ENCODE measurements around the gene BMPR1B.
"Not testable (repeated sequence)": the region's sequence is repeated elsewhere in the genome, so short reads cannot be mapped to it uniquely, and the experiment has no call there.

Gene BMPR1B

GRCh38 chr4:95139424-95139823 is 381.7 kb downstream of the BMPR1B start:
- DNase-seq (ENCODE audit: low spot score) = not testable (repeated sequence)

GRCh38 chr4:95141361-95141760 is 383.6 kb downstream of the BMPR1B start:
- Histone ChIP-seq H2AFZ (ENCODE audit: low read length) (no peak overlapping the region), H3K18ac (ENCODE audit: low read length) (no peak overlapping the region), H3K36me3 (replicated peaks in 1 of 2; ENCODE audit: control insufficient read depth in 2 of 2, insufficient read depth in 2 of 2, low read length in 2 of 2) (peaks cover 0 to 72% of the 10 kb centered on the region in 2 donors), H3K4me1 (ENCODE audit: control insufficient read depth in 2 of 2, insufficient read depth in 1 of 2, low read depth in 1 of 2, low read length in 2 of 2) (peaks cover 0 to 3% of the 10 kb centered on the region in 2 donors), H2BK120ac (ENCODE audit: low read depth, low read length) (no peak overlapping the region), H3K9ac (ENCODE audit: low read depth, low read length, poor library complexity) (no peak overlapping the region), H3K4ac (ENCODE audit: low read length) (no peak overlapping the region), H2BK12ac (ENCODE audit: low read length) (no peak overlapping the region), H2BK5ac (ENCODE audit: low read length) (no peak overlapping the region), H2AK5ac (ENCODE audit: low read depth, low read length) (no peak overlapping the region), H4K91ac (ENCODE audit: low read depth, low read length, poor library complexity) (no peak overlapping the region), H3K79me1 (ENCODE audit: low read depth, low read length) (no peaks in the 10 kb centered on the region), H3K27ac (replicated peaks; ENCODE audit: low read length) (no peak overlapping the region), H4K8ac (ENCODE audit: low read depth, low read length) (no peak overlapping the region), H2BK15ac (ENCODE audit: low read length) (no peak overlapping the region), H3K14ac (ENCODE audit: low read length) (no peak overlapping the region), H3K23ac (ENCODE audit: low read depth, low read length, poor library complexity) (no peak overlapping the region), H3K4me3 (ENCODE audit: low read length in 2 of 2) (no peak overlapping the region), H3K4me2 (ENCODE audit: insufficient read depth, low read length, poor library complexity, severe bottlenecking) (no peak overlapping the region), H3K9me3 (replicated peaks in 1 of 2; ENCODE audit: control insufficient read depth in 2 of 2, insufficient read depth in 1 of 2, low read depth in 1 of 2, low read length in 2 of 2) (peaks cover 2 to 18% of the 10 kb centered on the region in 2 donors), H3K27me3 (ENCODE audit: control insufficient read depth in 3 of 3, insufficient read depth in 3 of 3, low read depth in 1 of 3, low read length in 3 of 3) (no peaks in the 10 kb centered on the region)
- DNase-seq (ENCODE audit: low spot score) = no peak
- WGBS, 2 donors (ENCODE audit: extremely low coverage in 2 of 2, insufficient read length in 2 of 2, insufficient replicate concordance in 1 of 2) = no CpG with 5 or more reads among the region's 5 CpGs

More at GRCh38 chr4:95139424-95139823, 381.7 kb downstream of the BMPR1B start:
- H4K91ac ChIP-seq (ENCODE audit: low read depth, low read length, poor library complexity); H3K4me3 ChIP-seq (ENCODE audit: low read length in 2 of 2); H3K79me1 ChIP-seq (ENCODE audit: low read depth, low read length); H4K8ac ChIP-seq (ENCODE audit: low read depth, low read length); H3K27me3 ChIP-seq (ENCODE audit: control insufficient read depth in 3 of 3, insufficient read depth in 3 of 3, low read depth in 1 of 3, low read length in 3 of 3); H3K27ac ChIP-seq (replicated peaks; ENCODE audit: low read length); H3K14ac ChIP-seq (ENCODE audit: low read length); H2AK5ac ChIP-seq (ENCODE audit: low read depth, low read length); H2BK120ac ChIP-seq (ENCODE audit: low read depth, low read length); H2AFZ ChIP-seq (ENCODE audit: low read length); H2BK15ac ChIP-seq (ENCODE audit: low read length); H3K18ac ChIP-seq (ENCODE audit: low read length); H3K4me1 ChIP-seq (ENCODE audit: control insufficient read depth in 2 of 2, insufficient read depth in 1 of 2, low read depth in 1 of 2, low read length in 2 of 2); H3K9ac ChIP-seq (ENCODE audit: low read depth, low read length, poor library complexity); H2BK12ac ChIP-seq (ENCODE audit: low read length); H3K23ac ChIP-seq (ENCODE audit: low read depth, low read length, poor library complexity); H3K4ac ChIP-seq (ENCODE audit: low read length); H2BK5ac ChIP-seq (ENCODE audit: low read length); H3K4me2 ChIP-seq (ENCODE audit: insufficient read depth, low read length, poor library complexity, severe bottlenecking): not testable (repeated sequence)
- WGBS, 2 donors (ENCODE audit: extremely low coverage in 2 of 2, insufficient read length in 2 of 2, insufficient replicate concordance in 1 of 2) = no CpG with 5 or more reads among the region's 14 CpGs
- Histone ChIP-seq H3K36me3 (replicated peaks in 1 of 2; ENCODE audit: control insufficient read depth in 2 of 2, insufficient read depth in 2 of 2, low read length in 2 of 2) (peaks cover 0 to 64% of the 10 kb centered on the region in 2 donors), H3K9me3 (replicated peaks in 1 of 2; ENCODE audit: control insufficient read depth in 2 of 2, insufficient read depth in 1 of 2, low read depth in 1 of 2, low read length in 2 of 2) (peaks cover 2 to 25% of the 10 kb centered on the region in 2 donors)

- DNase-seq (ENCODE audit: low spot score) = no peak
- Histone ChIP-seq H2BK15ac (ENCODE audit: low read length) (no peak overlapping the region), H3K14ac (ENCODE audit: low read length) (peak overlapping the region; percentile 40), H4K91ac (ENCODE audit: low read depth, low read length, poor library complexity) (no peak overlapping the region), H2BK12ac (ENCODE audit: low read length) (no peak overlapping the region), H3K4me1 (ENCODE audit: control insufficient read depth in 2 of 2, insufficient read depth in 1 of 2, low read depth in 1 of 2, low read length in 2 of 2) (peaks cover 0 to 3% of the 10 kb centered on the region in 2 donors), H3K79me1 (ENCODE audit: low read depth, low read length) (no peaks in the 10 kb centered on the region), H2BK5ac (ENCODE audit: low read length) (no peak overlapping the region), H3K23ac (ENCODE audit: low read depth, low read length, poor library complexity) (no peak overlapping the region), H2AFZ (ENCODE audit: low read length) (no peak overlapping the region), H3K4me3 (ENCODE audit: low read length in 2 of 2) (no peak overlapping the region), H2BK120ac (ENCODE audit: low read depth, low read length) (no peak overlapping the region), H3K4me2 (ENCODE audit: insufficient read depth, low read length, poor library complexity, severe bottlenecking) (no peak overlapping the region), H4K8ac (ENCODE audit: low read depth, low read length) (no peak overlapping the region), H3K18ac (ENCODE audit: low read length) (peak overlapping the region; percentile 20), H3K9ac (ENCODE audit: low read depth, low read length, poor library complexity) (peak overlapping the region; percentile 38), H3K4ac (ENCODE audit: low read length) (no peak overlapping the region), H3K27me3 (ENCODE audit: control insufficient read depth in 3 of 3, insufficient read depth in 3 of 3, low read depth in 1 of 3, low read length in 3 of 3) (no peaks in the 10 kb centered on the region), H3K36me3 (replicated peaks in 1 of 2; ENCODE audit: control insufficient read depth in 2 of 2, insufficient read depth in 2 of 2, low read length in 2 of 2) (peaks cover 0 to 85% of the 10 kb centered on the region in 2 donors), H2AK5ac (ENCODE audit: low read depth, low read length) (no peak overlapping the region), H3K9me3 (replicated peaks in 1 of 2; ENCODE audit: control insufficient read depth in 2 of 2, insufficient read depth in 1 of 2, low read depth in 1 of 2, low read length in 2 of 2) (peaks cover 2 to 18% of the 10 kb centered on the region in 2 donors), H3K27ac (replicated peaks; ENCODE audit: low read length) (no peak overlapping the region)
- WGBS, 2 donors (ENCODE audit: extremely low coverage in 2 of 2, insufficient read length in 2 of 2, insufficient replicate concordance in 1 of 2) = no CpG with 5 or more reads among the region's 4 CpGs
Measured at GRCh38 chr4:95142932-95143331, 385.2 kb downstream of the BMPR1B start.

GRCh38 chr4:95151255-95151654 is 393.5 kb downstream of the BMPR1B start:
- Histone ChIP-seq H2BK5ac (ENCODE audit: low read length) (no peak overlapping the region), H3K4me2 (ENCODE audit: insufficient read depth, low read length, poor library complexity, severe bottlenecking) (no peak overlapping the region), H3K4me3 (ENCODE audit: low read length in 2 of 2) (no peak overlapping the region), H2BK120ac (ENCODE audit: low read depth, low read length) (no peak overlapping the region), H3K4ac (ENCODE audit: low read length) (no peak overlapping the region), H3K4me1 (ENCODE audit: control insufficient read depth in 2 of 2, insufficient read depth in 1 of 2, low read depth in 1 of 2, low read length in 2 of 2) (no peaks in the 10 kb centered on the region), H2BK12ac (ENCODE audit: low read length) (no peak overlapping the region), H3K79me1 (ENCODE audit: low read depth, low read length) (no peaks in the 10 kb centered on the region), H2AFZ (ENCODE audit: low read length) (no peak overlapping the region), H3K18ac (ENCODE audit: low read length) (no peak overlapping the region), H3K36me3 (replicated peaks in 1 of 2; ENCODE audit: control insufficient read depth in 2 of 2, insufficient read depth in 2 of 2, low read length in 2 of 2) (peaks cover 0 to 97% of the 10 kb centered on the region in 2 donors), H3K27me3 (ENCODE audit: control insufficient read depth in 3 of 3, insufficient read depth in 3 of 3, low read depth in 1 of 3, low read length in 3 of 3) (no peaks in the 10 kb centered on the region), H3K23ac (ENCODE audit: low read depth, low read length, poor library complexity) (no peak overlapping the region), H3K9ac (ENCODE audit: low read depth, low read length, poor library complexity) (no peak overlapping the region), H3K14ac (ENCODE audit: low read length) (no peak overlapping the region), H2BK15ac (ENCODE audit: low read length) (no peak overlapping the region), H4K8ac (ENCODE audit: low read depth, low read length) (no peak overlapping the region), H3K9me3 (replicated peaks in 1 of 2; ENCODE audit: control insufficient read depth in 2 of 2, insufficient read depth in 1 of 2, low read depth in 1 of 2, low read length in 2 of 2) (no peaks in the 10 kb centered on the region), H4K91ac (ENCODE audit: low read depth, low read length, poor library complexity) (no peak overlapping the region), H2AK5ac (ENCODE audit: low read depth, low read length) (no peak overlapping the region), H3K27ac (replicated peaks; ENCODE audit: low read length) (no peak overlapping the region)
- no peak for DNase-seq (ENCODE audit: low spot score)
- WGBS, 2 donors (ENCODE audit: extremely low coverage in 2 of 2, insufficient read length in 2 of 2, insufficient replicate concordance in 1 of 2) = no CpG with 5 or more reads among the region's 3 CpGs
